ENCODE data around the gene FHIP2A.

Gene FHIP2A

GRCh38 chr10:114821915-114822443, 399 bp downstream of the FHIP2A start:
- Histone ChIP-seq H3K18ac (ENCODE audit: low read length) (peak overlapping the region; percentile 98), H2BK5ac (ENCODE audit: low read length) (no peak overlapping the region), H3K27me3 (ENCODE audit: insufficient read depth, low read length, poor library complexity) (no peaks in the 10 kb centered on the region), H3K79me1 (ENCODE audit: low read length) (no peaks in the 10 kb centered on the region), H4K8ac (ENCODE audit: low read depth, low read length) (peak overlapping the region; percentile 56), H3K56ac (ENCODE audit: low read length) (peak overlapping the region; percentile 95), H3K36me3 (ENCODE audit: control insufficient read depth, insufficient read depth, low read length) (no peaks in the 10 kb centered on the region), H3K27ac (ENCODE audit: low read depth, low read length) (peak overlapping the region; percentile 92), H3K4ac (ENCODE audit: low read depth, low read length) (peak overlapping the region; percentile 73), H3K4me3 (ENCODE audit: low read length) (peak overlapping the region; percentile 81), H3K9ac (ENCODE audit: low read length) (peak overlapping the region; percentile 94), H2BK120ac (ENCODE audit: low read depth, low read length) (no peak overlapping the region), H3K4me2 (ENCODE audit: low read length) (peak overlapping the region; percentile 89), H3K23ac (ENCODE audit: low read length) (peak overlapping the region; percentile 89), H3K4me1 (ENCODE audit: control insufficient read depth, low read depth, low read length) (no peaks in the 10 kb centered on the region), H2AK5ac (ENCODE audit: low read length) (no peak overlapping the region), H3K79me2 (ENCODE audit: control insufficient read depth, insufficient read depth, low read length) (no peaks in the 10 kb centered on the region), H2BK15ac (replicated peaks; ENCODE audit: low read depth) (no peak overlapping the region), H4K5ac (ENCODE audit: low read length) (no peak overlapping the region)
- DNase-seq = peak; percentile 71
- WGBS (ENCODE audit: extremely low coverage, insufficient coverage, low lambda C conversion rate) = no CpG with 5 or more reads among the region's 60 CpGs

- peak overlapping the region; percentile 89 for H3K4me2 ChIP-seq (ENCODE audit: low read length)
- H2BK15ac ChIP-seq (replicated peaks; ENCODE audit: low read depth) = no peak overlapping the region
- H3K18ac ChIP-seq (ENCODE audit: low read length) = peak overlapping the region; percentile 98
- H3K79me2 ChIP-seq (ENCODE audit: control insufficient read depth, insufficient read depth, low read length) = no peaks in the 10 kb centered on the region
- H2AK5ac ChIP-seq (ENCODE audit: low read length) = no peak overlapping the region
- DNase-seq = peak; percentile 57
- H3K4me1 ChIP-seq (ENCODE audit: control insufficient read depth, low read depth, low read length) = no peaks in the 10 kb centered on the region
- H3K79me1 ChIP-seq (ENCODE audit: low read length) = no peaks in the 10 kb centered on the region
- peak overlapping the region; percentile 95 for H3K56ac ChIP-seq (ENCODE audit: low read length)
- no peaks in the 10 kb centered on the region for H3K36me3 ChIP-seq (ENCODE audit: control insufficient read depth, insufficient read depth, low read length)
- H3K27me3 ChIP-seq (ENCODE audit: insufficient read depth, low read length, poor library complexity) = no peaks in the 10 kb centered on the region
- H4K5ac ChIP-seq (ENCODE audit: low read length) = no peak overlapping the region
- peak overlapping the region; percentile 92 for H3K27ac ChIP-seq (ENCODE audit: low read depth, low read length)
- no peak overlapping the region for H2BK120ac ChIP-seq (ENCODE audit: low read depth, low read length)
- H3K4ac ChIP-seq (ENCODE audit: low read depth, low read length) = no peak overlapping the region
- no CpG with 5 or more reads among the region's 22 CpGs for WGBS (ENCODE audit: extremely low coverage, insufficient coverage, low lambda C conversion rate)
- no peak overlapping the region for H2BK5ac ChIP-seq (ENCODE audit: low read length)
- peak overlapping the region; percentile 56 for H4K8ac ChIP-seq (ENCODE audit: low read depth, low read length)
- H3K23ac ChIP-seq (ENCODE audit: low read length) = no peak overlapping the region
- peak overlapping the region; percentile 81 for H3K4me3 ChIP-seq (ENCODE audit: low read length)
- peak overlapping the region; percentile 94 for H3K9ac ChIP-seq (ENCODE audit: low read length)
Measured at GRCh38 chr10:114822444-114823076, 980 bp downstream of the FHIP2A start.

- H3K36me3 ChIP-seq (ENCODE audit: control insufficient read depth, insufficient read depth, low read length) = no peaks in the 10 kb centered on the region
- no peak overlapping the region for H3K4ac ChIP-seq (ENCODE audit: low read depth, low read length)
- H2BK120ac ChIP-seq (ENCODE audit: low read depth, low read length) = no peak overlapping the region
- no peak for DNase-seq
- no peak overlapping the region for H2BK15ac ChIP-seq (replicated peaks; ENCODE audit: low read depth)
- no CpG with 5 or more reads among the region's 2 CpGs for WGBS (ENCODE audit: extremely low coverage, insufficient coverage, low lambda C conversion rate)
- H4K5ac ChIP-seq (ENCODE audit: low read length) = no peak overlapping the region
- no peak overlapping the region for H3K27ac ChIP-seq (ENCODE audit: low read depth, low read length)
- H2BK5ac ChIP-seq (ENCODE audit: low read length) = no peak overlapping the region
- H3K4me3 ChIP-seq (ENCODE audit: low read length) = no peak overlapping the region
- no peak overlapping the region for H2AK5ac ChIP-seq (ENCODE audit: low read length)
- no peak overlapping the region for H4K8ac ChIP-seq (ENCODE audit: low read depth, low read length)
- H3K4me1 ChIP-seq (ENCODE audit: control insufficient read depth, low read depth, low read length) = no peaks in the 10 kb centered on the region
- H3K79me2 ChIP-seq (ENCODE audit: control insufficient read depth, insufficient read depth, low read length) = no peaks in the 10 kb centered on the region
- no peaks in the 10 kb centered on the region for H3K79me1 ChIP-seq (ENCODE audit: low read length)
- no peaks in the 10 kb centered on the region for H3K27me3 ChIP-seq (ENCODE audit: insufficient read depth, low read length, poor library complexity)
- H3K9ac ChIP-seq (ENCODE audit: low read length) = no peak overlapping the region
- no peak overlapping the region for H3K4me2 ChIP-seq (ENCODE audit: low read length)
- H3K18ac ChIP-seq (ENCODE audit: low read length) = no peak overlapping the region
- H3K56ac ChIP-seq (ENCODE audit: low read length) = no peak overlapping the region
- no peak overlapping the region for H3K23ac ChIP-seq (ENCODE audit: low read length)
Measured at GRCh38 chr10:114823077-114823463, 1.5 kb downstream of the FHIP2A start.

- Histone ChIP-seq H4K5ac (ENCODE audit: low read length) (no peak overlapping the region), H3K18ac (ENCODE audit: low read length) (no peak overlapping the region), H3K23ac (ENCODE audit: low read length) (no peak overlapping the region), H3K4me3 (ENCODE audit: low read length) (no peak overlapping the region), H3K4me2 (ENCODE audit: low read length) (no peak overlapping the region), H3K79me2 (ENCODE audit: control insufficient read depth, insufficient read depth, low read length) (peaks cover 5% of the 10 kb centered on the region), H4K8ac (ENCODE audit: low read depth, low read length) (no peak overlapping the region), H2BK120ac (ENCODE audit: low read depth, low read length) (no peak overlapping the region), H3K9ac (ENCODE audit: low read length) (no peak overlapping the region), H3K4me1 (ENCODE audit: control insufficient read depth, low read depth, low read length) (no peaks in the 10 kb centered on the region), H3K56ac (ENCODE audit: low read length) (no peak overlapping the region), H2AK5ac (ENCODE audit: low read length) (no peak overlapping the region), H3K79me1 (ENCODE audit: low read length) (peaks cover 2% of the 10 kb centered on the region), H2BK15ac (replicated peaks; ENCODE audit: low read depth) (no peak overlapping the region), H3K36me3 (ENCODE audit: control insufficient read depth, insufficient read depth, low read length) (no peaks in the 10 kb centered on the region), H2BK5ac (ENCODE audit: low read length) (no peak overlapping the region), H3K27me3 (ENCODE audit: insufficient read depth, low read length, poor library complexity) (no peaks in the 10 kb centered on the region), H3K4ac (ENCODE audit: low read depth, low read length) (no peak overlapping the region), H3K27ac (ENCODE audit: low read depth, low read length) (no peak overlapping the region)
- DNase-seq = no peak
- no CpG with 5 or more reads among the region's 1 CpG for WGBS (ENCODE audit: extremely low coverage, insufficient coverage, low lambda C conversion rate)
Measured at GRCh38 chr10:114824391-114824790, 2.8 kb downstream of the FHIP2A start.

DNA sequence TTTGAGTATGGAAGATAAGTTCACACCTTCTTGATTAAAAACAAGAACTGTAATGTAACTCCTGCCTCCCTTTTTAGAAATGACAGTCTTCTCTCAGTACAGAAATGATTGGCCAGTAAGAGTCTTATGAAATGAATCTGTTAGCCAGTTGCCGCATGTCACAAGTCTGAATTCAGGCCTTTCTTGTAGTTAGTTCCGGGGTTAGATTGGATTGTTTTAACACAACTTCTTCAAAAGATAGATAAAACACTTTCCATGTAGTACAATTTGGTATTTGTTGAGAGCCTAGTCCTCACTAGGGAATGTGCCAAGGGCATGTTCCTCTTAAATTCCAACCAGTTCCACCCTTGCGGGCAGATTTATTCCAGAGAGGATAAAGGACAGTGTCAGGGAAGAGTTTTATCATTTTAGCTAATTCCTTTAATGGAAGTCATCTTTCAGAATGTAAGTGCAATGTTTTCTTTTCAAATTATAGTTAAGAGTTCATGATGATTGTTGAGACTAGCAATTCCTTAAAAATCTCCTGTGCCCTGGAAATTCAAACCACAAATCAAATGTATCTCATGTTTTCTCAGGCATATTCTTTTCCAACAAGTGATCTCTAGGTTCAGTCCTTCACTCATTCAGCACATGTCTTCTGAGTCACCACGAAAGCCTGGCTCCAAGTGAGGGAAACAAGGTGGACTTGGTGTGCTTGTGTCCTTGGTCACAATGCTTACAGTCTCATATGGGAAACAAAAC, 4.1 kb downstream of the FHIP2A start:
- Histone ChIP-seq H3K18ac (ENCODE audit: low read length) (no peak overlapping the region), H3K4me3 (ENCODE audit: low read length) (no peak overlapping the region), H3K27me3 (ENCODE audit: insufficient read depth, low read length, poor library complexity) (no peaks in the 10 kb centered on the region), H3K4me2 (ENCODE audit: low read length) (no peak overlapping the region), H2BK15ac (replicated peaks; ENCODE audit: low read depth) (no peak overlapping the region), H3K79me1 (ENCODE audit: low read length) (peaks cover 4% of the 10 kb centered on the region), H4K5ac (ENCODE audit: low read length) (no peak overlapping the region), H3K56ac (ENCODE audit: low read length) (no peak overlapping the region), H3K36me3 (ENCODE audit: control insufficient read depth, insufficient read depth, low read length) (no peaks in the 10 kb centered on the region), H2BK5ac (ENCODE audit: low read length) (no peak overlapping the region), H3K27ac (ENCODE audit: low read depth, low read length) (no peak overlapping the region), H2AK5ac (ENCODE audit: low read length) (no peak overlapping the region), H3K23ac (ENCODE audit: low read length) (no peak overlapping the region), H2BK120ac (ENCODE audit: low read depth, low read length) (no peak overlapping the region), H3K4me1 (ENCODE audit: control insufficient read depth, low read depth, low read length) (no peaks in the 10 kb centered on the region), H3K79me2 (ENCODE audit: control insufficient read depth, insufficient read depth, low read length) (peaks cover 5% of the 10 kb centered on the region), H3K4ac (ENCODE audit: low read depth, low read length) (no peak overlapping the region), H3K9ac (ENCODE audit: low read length) (no peak overlapping the region), H4K8ac (ENCODE audit: low read depth, low read length) (no peak overlapping the region)
- DNase-seq = no peak
- no CpG with 5 or more reads among the region's 4 CpGs for WGBS (ENCODE audit: extremely low coverage, insufficient coverage, low lambda C conversion rate)
